ENCODE data around the gene METTL26. TPM values are rescaled to one million over a fixed set of nuclear protein-coding genes. Genes with fewer than 3 reads are reported as not detected.

The METTL26 gene
- 46.6 TPM for total RNA-seq (2013)
- polyA plus RNA-seq (10 to 100 TPM; 57.1 to 80.9 (median 70.4) TPM), polyA minus RNA-seq (30.2 and 54.2 TPM in 2 replicates), total RNA-seq (1.1 to 12.0 (median 7.8) reads per million in 11 experiments)

- Histone ChIP-seq H2AFZ (ENCODE audit: insufficient read depth, low read depth, low read length, poor library complexity, severe bottlenecking) (peak within 1 kb of the TSS; percentile 85), H3K4me2 (replicated peaks; ENCODE audit: extremely low read depth, low read length, poor library complexity, severe bottlenecking) (peak within 1 kb of the TSS; percentile 100), H3K9me3 (replicated peaks in 1 of 2; ENCODE audit: control insufficient read depth in 1 of 2, insufficient read depth in 1 of 2, low read length in 2 of 2) (no peaks in the 10 kb centered on the region), H3K4me1 (ENCODE audit: control insufficient read depth in 1 of 2, insufficient read depth in 2 of 2, low read length in 2 of 2) (peaks cover 30 to 38% of the 10 kb centered on the region in 2 donors), H3K4me3 (replicated peaks in 1 of 3; ENCODE audit: low read depth in 2 of 3, low read length in 3 of 3) (peak within 1 kb of the TSS; percentile 70 to 96 (median 89)), H3K79me2 (ENCODE audit: insufficient read depth, low read length) (peaks cover 19% of the 10 kb centered on the region), H3K27ac (ENCODE audit: low read depth in 1 of 2, low read length in 2 of 2) (peak within 1 kb of the TSS; percentile 87 to 95), H3K27me3 (ENCODE audit: control insufficient read depth in 2 of 2, insufficient read depth in 2 of 2, low read length in 2 of 2) (no peaks in the 10 kb centered on the region), H3K9ac (ENCODE audit: insufficient read depth, low read length, poor library complexity, severe bottlenecking) (peak within 1 kb of the TSS; percentile 82), H3K36me3 (replicated peaks in 1 of 2; ENCODE audit: control insufficient read depth in 1 of 2, insufficient read depth in 2 of 2, low read length in 2 of 2) (peaks cover 0 to 8% of the 10 kb centered on the region in 2 donors), H4K20me1 (ENCODE audit: insufficient read depth, low read length) (peaks cover 17% of the 10 kb centered on the region)
- Mint-ChIP-seq H3K36me3 (peaks cover 2 to 4% of the 10 kb centered on the region in 2 donors), H3K27me3 (ENCODE audit: low read depth in 3 of 3) (peaks cover 3 to 6% (median 3%) of the 10 kb centered on the region in 3 donors), H3K27ac (peak within 1 kb of the TSS; percentile 94 to 99 (median 98)), H3K4me1 (peaks cover 14% of the 10 kb centered on the region), H3K9me3 (no peaks in the 10 kb centered on the region), H3K4me3 (peak within 1 kb of the TSS; percentile 95 to 97)
- intact Hi-C loops (cut with micrococcal nuclease), result loop anchor here (2.0 to 5.0 kb wide), 4 partner anchors 24 to 109 kb away; partner anchors contain the start of genes CAPN15 (in 2 of the 2), JMJD8 (in 1 of the 2) and STUB1 (in 1 of the 2)
- under 1% methylated on average over 90 of the region's 91 CpGs for WGBS (ENCODE audit: insufficient coverage)
- peak; percentile 93 for DNase-seq
- peak; percentile 18 for TF ChIP-seq CTCF (IDR thresholded peaks at IDR 0.05)
These were observed at the start of gene METTL26 for GRCh38 chr16:636206-637080. Gene METTL26, minus strand, starts transcription at chr16:636305. Its CDS starts 15 bp downstream, at chr16:636290.

DNA sequence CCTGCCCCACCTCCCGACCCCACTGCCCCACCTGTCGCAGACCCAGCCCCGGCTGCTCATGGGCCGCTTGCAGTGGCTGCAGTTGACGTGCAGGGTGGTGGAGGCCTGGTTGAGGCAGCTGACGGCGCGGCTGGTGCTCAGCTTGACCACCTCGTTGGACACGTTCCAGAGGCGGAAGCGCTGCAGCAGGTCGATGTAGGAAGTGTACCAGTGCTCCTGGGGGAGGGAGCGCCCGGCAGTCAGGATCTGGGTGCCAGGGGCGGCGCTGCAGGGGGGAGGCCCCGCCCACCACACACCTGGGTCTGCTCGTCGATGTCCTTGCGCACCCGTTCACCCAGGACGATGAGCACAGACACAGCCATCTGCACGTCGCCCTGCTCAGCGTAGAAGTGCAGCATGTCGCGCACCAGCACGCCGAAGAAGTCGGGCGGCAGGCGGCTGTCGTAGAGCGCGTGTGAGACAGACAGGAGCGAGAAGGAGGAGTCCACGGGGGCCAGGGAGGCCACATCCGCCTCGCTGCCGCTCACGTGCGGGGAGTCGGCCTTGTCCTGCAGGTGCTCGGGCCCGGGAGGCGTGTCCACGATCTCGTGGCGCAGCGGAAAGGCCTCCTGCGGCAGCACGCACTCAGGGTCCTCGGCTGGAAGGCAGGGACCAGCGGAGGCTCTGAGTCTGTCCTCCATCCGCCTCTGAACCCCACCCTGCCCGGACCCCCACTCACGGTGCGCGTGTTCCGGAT, 49.0 kb upstream of the METTL26 start:
- Histone ChIP-seq H3K4me2 (replicated peaks; ENCODE audit: extremely low read depth, low read length, poor library complexity, severe bottlenecking) (peak overlapping the region; percentile 86), H3K9ac (ENCODE audit: insufficient read depth, low read length, poor library complexity, severe bottlenecking) (no peak overlapping the region), H3K79me2 (ENCODE audit: insufficient read depth, low read length) (peaks cover 33% of the 10 kb centered on the region), H3K36me3 (replicated peaks in 1 of 2; ENCODE audit: control insufficient read depth in 1 of 2, insufficient read depth in 2 of 2, low read length in 2 of 2) (peaks cover 20 to 21% of the 10 kb centered on the region in 2 donors), H2AFZ (ENCODE audit: insufficient read depth, low read depth, low read length, poor library complexity, severe bottlenecking) (no peak overlapping the region), H3K9me3 (replicated peaks in 1 of 2; ENCODE audit: control insufficient read depth in 1 of 2, insufficient read depth in 1 of 2, low read length in 2 of 2) (no peaks in the 10 kb centered on the region), H3K27ac (ENCODE audit: low read depth in 1 of 2, low read length in 2 of 2) (no peak overlapping the region), H3K27me3 (ENCODE audit: control insufficient read depth in 2 of 2, insufficient read depth in 2 of 2, low read length in 2 of 2) (no peaks in the 10 kb centered on the region), H3K4me1 (ENCODE audit: control insufficient read depth in 1 of 2, insufficient read depth in 2 of 2, low read length in 2 of 2) (peaks cover 45 to 67% of the 10 kb centered on the region in 2 donors), H3K4me3 (replicated peaks in 1 of 3; ENCODE audit: low read depth in 2 of 3, low read length in 3 of 3) (no peak overlapping the region), H4K20me1 (ENCODE audit: insufficient read depth, low read length) (peaks cover 36% of the 10 kb centered on the region)
- intact Hi-C loops (cut with micrococcal nuclease), result loop anchor here (5.0 kb wide), 2 partner anchors 48 to 98 kb away; partner anchors contain the start of gene METTL26 (in 1 of the 2)
- DNase-seq, result no peak
- H3K4me1 Mint-ChIP-seq, result peaks cover 33% of the 10 kb centered on the region
- no peak overlapping the region for H3K4me3 Mint-ChIP-seq
- peaks cover 26 to 39% of the 10 kb centered on the region in 2 donors for H3K36me3 Mint-ChIP-seq
- H3K9me3 Mint-ChIP-seq, result no peaks in the 10 kb centered on the region
- H3K27ac Mint-ChIP-seq, result peak overlapping the region in 3 of 7 donors; percentile 19 to 55 (median 50)
- H3K27me3 Mint-ChIP-seq (ENCODE audit: low read depth in 3 of 3), result no peaks in the 10 kb centered on the region
- TF ChIP-seq CTCF (IDR thresholded peaks at IDR 0.05), result no peak
- WGBS (ENCODE audit: insufficient coverage), result 94% methylated on average over 60 of the region's 61 CpGs

Measured in CD14-positive monocyte (primary cell).